SH-SY5Y (cell line): Measurements from ENCODE around the gene RPL18.

Experiments
- GATA2 ChIP-seq: IDR thresholded peaks from 2 replicates; pipeline ENCODE4 v1.6.1; 2011; ENCODE audit warnings: mild to moderate bottlenecking, low read depth, low read length
- GATA3 ChIP-seq: IDR thresholded peaks from 2 replicates; pipeline ENCODE4 v1.6.1; 2011; ENCODE audit warnings: low read depth, mild to moderate bottlenecking, low read length, moderate library complexity

DNA sequence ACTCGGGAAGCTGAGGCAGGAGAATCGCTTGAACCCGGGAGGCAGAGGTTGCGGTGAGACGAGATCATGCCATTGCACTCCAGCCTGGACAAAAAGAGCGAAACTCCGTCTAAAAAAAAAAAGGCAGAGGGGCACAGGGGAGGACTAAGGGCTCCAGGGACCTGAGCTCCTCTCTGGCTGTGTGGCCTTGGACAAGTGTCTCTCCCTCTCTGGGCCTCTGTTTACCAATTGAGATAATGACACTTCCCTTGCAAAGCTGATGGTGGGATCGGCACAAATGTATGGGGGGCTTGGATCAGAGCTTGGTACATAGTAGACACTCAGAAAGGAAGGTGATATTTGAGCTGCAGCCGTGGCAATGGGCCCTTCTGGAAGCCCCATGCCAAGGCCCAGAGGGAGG is 23.8 kb downstream of the RPL18 start:
- TF ChIP-seq GATA3 (no peak), GATA2 (no peak)
